ENCODE data around the gene PTPRD. TPM values are rescaled to one million over a fixed set of nuclear protein-coding genes. Genes with fewer than 3 reads are reported as not detected.

Gene PTPRD
- total RNA-seq, 1 experiment from 2014 or later, result 69.6 TPM

DNA sequence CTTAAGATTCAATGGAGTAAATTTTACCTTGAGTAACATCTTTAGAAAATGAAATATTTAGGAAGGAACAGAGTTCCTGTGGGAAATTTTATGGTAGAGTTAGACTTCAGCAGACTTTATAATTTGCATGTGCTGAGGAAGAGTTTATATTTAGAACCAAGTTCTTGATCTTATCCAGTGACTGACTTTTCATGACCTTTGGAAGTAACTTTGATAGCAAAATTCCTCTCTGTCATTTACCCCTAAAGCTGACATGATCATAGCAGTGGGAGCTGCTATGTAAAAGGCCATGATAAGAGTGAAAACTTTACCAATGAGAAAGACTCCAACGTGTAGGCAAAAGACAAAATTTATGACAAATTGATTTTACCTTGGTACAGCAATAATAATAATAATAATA, 1741.4 kb downstream of the PTPRD start:
- no peak for DNase-seq (ENCODE audit: low spot score)
- CTCF ChIA-PET, result interaction anchor here (1.1 kb wide), 1 partner anchor 24 kb away, joined by 5 read pairs; no protein-coding TSS in a partner anchor
- peaks cover 17% of the 10 kb centered on the region for H3K4me1 Mint-ChIP-seq

DNA sequence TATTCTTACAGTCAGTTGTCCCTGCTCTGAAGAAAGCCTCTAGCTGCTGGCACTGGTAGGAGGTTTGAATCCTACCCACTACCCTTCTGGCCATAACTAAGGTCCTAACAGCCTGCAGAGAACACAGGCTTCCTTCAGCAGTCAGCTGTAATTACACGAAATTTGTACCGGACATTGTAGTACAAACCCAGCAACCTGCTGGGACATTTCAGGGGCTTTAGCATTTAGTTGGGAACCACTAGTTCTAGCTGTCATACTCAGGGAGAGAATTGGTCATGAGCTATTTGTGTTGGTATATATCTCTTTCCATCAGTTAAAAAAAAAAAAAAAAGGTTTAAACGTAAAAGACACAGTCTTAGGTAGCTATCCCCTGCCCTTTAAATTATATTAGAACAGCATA, 1743.0 kb downstream of the PTPRD start:
- Mint-ChIP-seq H3K4me1 (peaks cover 9% of the 10 kb centered on the region), H3K27ac (no peak overlapping the region), H3K9me3 (no peaks in the 10 kb centered on the region), H3K36me3 (no peaks in the 10 kb centered on the region), H3K27me3 (ENCODE audit: low read depth) (no peaks in the 10 kb centered on the region), H3K4me3 (no peak overlapping the region)
- POLR2A ChIA-PET, result interaction anchor here (0.6 to 0.7 kb wide), 3 partner anchors 61 to 828 kb away, joined by 3 read pairs; no protein-coding TSS in a partner anchor
- no peak for TF ChIP-seq JAZF1 (CRISPR knock-in tag; IDR thresholded peaks at IDR 0.05)
- no peak for TF ChIP-seq ELF4 (CRISPR knock-in tag; IDR thresholded peaks at IDR 0.05; ENCODE audit: low read depth)
- no peak for TF ChIP-seq ZNF219 (CRISPR knock-in tag; IDR thresholded peaks at IDR 0.05; ENCODE audit: borderline replicate concordance)
- no peak for TF ChIP-seq NR3C1 (CRISPR knock-in tag; conservative IDR thresholded peaks at IDR 0.05; ENCODE audit: low read depth)
- TF ChIP-seq FOXP1 (CRISPR knock-in tag; IDR thresholded peaks at IDR 0.05; ENCODE audit: borderline replicate concordance), result no peak
- TF ChIP-seq, protein P1, sequence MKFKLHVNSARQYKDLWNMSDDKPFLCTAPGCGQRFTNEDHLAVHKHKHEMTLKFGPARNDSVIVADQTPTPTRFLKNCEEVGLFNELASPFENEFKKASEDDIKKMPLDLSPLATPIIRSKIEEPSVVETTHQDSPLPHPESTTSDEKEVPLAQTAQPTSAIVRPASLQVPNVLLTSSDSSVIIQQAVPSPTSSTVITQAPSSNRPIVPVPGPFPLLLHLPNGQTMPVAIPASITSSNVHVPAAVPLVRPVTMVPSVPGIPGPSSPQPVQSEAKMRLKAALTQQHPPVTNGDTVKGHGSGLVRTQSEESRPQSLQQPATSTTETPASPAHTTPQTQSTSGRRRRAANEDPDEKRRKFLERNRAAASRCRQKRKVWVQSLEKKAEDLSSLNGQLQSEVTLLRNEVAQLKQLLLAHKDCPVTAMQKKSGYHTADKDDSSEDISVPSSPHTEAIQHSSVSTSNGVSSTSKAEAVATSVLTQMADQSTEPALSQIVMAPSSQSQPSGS (CRISPR knock-in tag; IDR thresholded peaks at IDR 0.05; ENCODE audit: borderline replicate concordance, low read depth), result no peak
- TF ChIP-seq JUN (CRISPR knock-in tag; IDR thresholded peaks at IDR 0.05), result no peak
- TF ChIP-seq ESRRA (CRISPR knock-in tag; IDR thresholded peaks at IDR 0.05; ENCODE audit: borderline replicate concordance), result no peak
- TF ChIP-seq FOXK1 (CRISPR knock-in tag; IDR thresholded peaks at IDR 0.05), result no peak
- TF ChIP-seq PRRX2 (CRISPR knock-in tag; IDR thresholded peaks at IDR 0.05), result no peak
- TF ChIP-seq SOX15 (CRISPR knock-in tag; IDR thresholded peaks at IDR 0.05), result no peak
- TF ChIP-seq RORB (CRISPR knock-in tag; IDR thresholded peaks at IDR 0.05), result no peak
- TF ChIP-seq, protein P2, sequence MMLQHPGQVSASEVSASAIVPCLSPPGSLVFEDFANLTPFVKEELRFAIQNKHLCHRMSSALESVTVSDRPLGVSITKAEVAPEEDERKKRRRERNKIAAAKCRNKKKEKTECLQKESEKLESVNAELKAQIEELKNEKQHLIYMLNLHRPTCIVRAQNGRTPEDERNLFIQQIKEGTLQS (CRISPR knock-in tag; conservative IDR thresholded peaks at IDR 0.05), result no peak
- no peak for ATAC-seq
- no peak for DNase-seq (ENCODE audit: low spot score)
- CTCF ChIA-PET, result interaction anchor here (0.6 to 1.3 kb wide), 2 partner anchors 13 to 135 kb away, joined by 3 read pairs; no protein-coding TSS in a partner anchor

More for the DNA sequence above, 1741.4 kb downstream of the PTPRD start:
- no peak overlapping the region for H3K27ac Mint-ChIP-seq
- H3K9me3 Mint-ChIP-seq, result no peaks in the 10 kb centered on the region
- ATAC-seq, result no peak
- no peaks in the 10 kb centered on the region for H3K36me3 Mint-ChIP-seq
- no peak for TF ChIP-seq ZNF219 (CRISPR knock-in tag; IDR thresholded peaks at IDR 0.05; ENCODE audit: borderline replicate concordance)
- TF ChIP-seq TCF7 (CRISPR knock-in tag; IDR thresholded peaks at IDR 0.05; ENCODE audit: low read depth), result no peak
- POLR2A ChIA-PET, result no interaction called here
- H3K27me3 Mint-ChIP-seq (ENCODE audit: low read depth), result no peaks in the 10 kb centered on the region
- H3K4me3 Mint-ChIP-seq, result no peak overlapping the region

DNA sequence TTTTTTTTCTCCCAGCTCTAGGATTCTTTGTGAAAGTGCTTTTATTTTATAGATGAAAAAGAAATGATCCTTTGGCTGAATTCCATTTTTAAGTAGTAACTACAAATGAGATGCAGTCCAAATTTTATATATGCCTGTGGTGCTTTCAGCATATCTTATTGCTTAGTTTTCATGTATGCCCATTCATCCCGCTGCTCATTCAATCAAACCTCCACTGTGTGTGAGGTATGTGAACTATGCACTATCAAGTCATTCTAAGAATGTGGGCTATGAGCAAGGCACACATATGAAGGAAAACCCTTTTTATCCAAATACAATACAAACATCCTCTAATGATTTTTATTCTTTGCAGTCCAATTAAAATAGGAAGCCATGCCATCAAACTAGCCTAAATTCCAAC, 1744.2 kb downstream of the PTPRD start:
- H3K4me3 Mint-ChIP-seq, result no peak overlapping the region
- CTCF ChIA-PET, result no interaction called here
- no peak for DNase-seq (ENCODE audit: low spot score)
- H3K27ac Mint-ChIP-seq, result no peak overlapping the region
- no peaks in the 10 kb centered on the region for H3K27me3 Mint-ChIP-seq (ENCODE audit: low read depth)
- no peaks in the 10 kb centered on the region for H3K36me3 Mint-ChIP-seq
- H3K9me3 Mint-ChIP-seq, result no peaks in the 10 kb centered on the region
- POLR2A ChIA-PET, result no interaction called here
- ATAC-seq, result peak; percentile 76
- peaks cover 21% of the 10 kb centered on the region for H3K4me1 Mint-ChIP-seq
- TF ChIP-seq KAT7 (CRISPR knock-in tag; IDR thresholded peaks at IDR 0.05; ENCODE audit: borderline replicate concordance) (no peak), FOXP1 (CRISPR knock-in tag; IDR thresholded peaks at IDR 0.05; ENCODE audit: borderline replicate concordance) (no peak), GRHL2 (CRISPR knock-in tag; IDR thresholded peaks at IDR 0.05; ENCODE audit: insufficient replicate concordance, severe bottlenecking) (no peak)
- TF ChIP-seq, protein P3, sequence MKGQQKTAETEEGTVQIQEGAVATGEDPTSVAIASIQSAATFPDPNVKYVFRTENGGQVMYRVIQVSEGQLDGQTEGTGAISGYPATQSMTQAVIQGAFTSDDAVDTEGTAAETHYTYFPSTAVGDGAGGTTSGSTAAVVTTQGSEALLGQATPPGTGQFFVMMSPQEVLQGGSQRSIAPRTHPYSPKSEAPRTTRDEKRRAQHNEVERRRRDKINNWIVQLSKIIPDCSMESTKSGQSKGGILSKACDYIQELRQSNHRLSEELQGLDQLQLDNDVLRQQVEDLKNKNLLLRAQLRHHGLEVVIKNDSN (CRISPR knock-in tag; IDR thresholded peaks at IDR 0.05), result no peak
- TF ChIP-seq, protein P4, sequence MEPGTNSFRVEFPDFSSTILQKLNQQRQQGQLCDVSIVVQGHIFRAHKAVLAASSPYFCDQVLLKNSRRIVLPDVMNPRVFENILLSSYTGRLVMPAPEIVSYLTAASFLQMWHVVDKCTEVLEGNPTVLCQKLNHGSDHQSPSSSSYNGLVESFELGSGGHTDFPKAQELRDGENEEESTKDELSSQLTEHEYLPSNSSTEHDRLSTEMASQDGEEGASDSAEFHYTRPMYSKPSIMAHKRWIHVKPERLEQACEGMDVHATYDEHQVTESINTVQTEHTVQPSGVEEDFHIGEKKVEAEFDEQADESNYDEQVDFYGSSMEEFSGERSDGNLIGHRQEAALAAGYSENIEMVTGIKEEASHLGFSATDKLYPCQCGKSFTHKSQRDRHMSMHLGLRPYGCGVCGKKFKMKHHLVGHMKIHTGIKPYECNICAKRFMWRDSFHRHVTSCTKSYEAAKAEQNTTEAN (CRISPR knock-in tag; IDR thresholded peaks at IDR 0.05), result no peak
- TF ChIP-seq, protein P5, sequence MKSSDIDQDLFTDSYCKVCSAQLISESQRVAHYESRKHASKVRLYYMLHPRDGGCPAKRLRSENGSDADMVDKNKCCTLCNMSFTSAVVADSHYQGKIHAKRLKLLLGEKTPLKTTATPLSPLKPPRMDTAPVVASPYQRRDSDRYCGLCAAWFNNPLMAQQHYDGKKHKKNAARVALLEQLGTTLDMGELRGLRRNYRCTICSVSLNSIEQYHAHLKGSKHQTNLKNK (CRISPR knock-in tag; IDR thresholded peaks at IDR 0.05), result no peak
- TF ChIP-seq, protein P6, sequence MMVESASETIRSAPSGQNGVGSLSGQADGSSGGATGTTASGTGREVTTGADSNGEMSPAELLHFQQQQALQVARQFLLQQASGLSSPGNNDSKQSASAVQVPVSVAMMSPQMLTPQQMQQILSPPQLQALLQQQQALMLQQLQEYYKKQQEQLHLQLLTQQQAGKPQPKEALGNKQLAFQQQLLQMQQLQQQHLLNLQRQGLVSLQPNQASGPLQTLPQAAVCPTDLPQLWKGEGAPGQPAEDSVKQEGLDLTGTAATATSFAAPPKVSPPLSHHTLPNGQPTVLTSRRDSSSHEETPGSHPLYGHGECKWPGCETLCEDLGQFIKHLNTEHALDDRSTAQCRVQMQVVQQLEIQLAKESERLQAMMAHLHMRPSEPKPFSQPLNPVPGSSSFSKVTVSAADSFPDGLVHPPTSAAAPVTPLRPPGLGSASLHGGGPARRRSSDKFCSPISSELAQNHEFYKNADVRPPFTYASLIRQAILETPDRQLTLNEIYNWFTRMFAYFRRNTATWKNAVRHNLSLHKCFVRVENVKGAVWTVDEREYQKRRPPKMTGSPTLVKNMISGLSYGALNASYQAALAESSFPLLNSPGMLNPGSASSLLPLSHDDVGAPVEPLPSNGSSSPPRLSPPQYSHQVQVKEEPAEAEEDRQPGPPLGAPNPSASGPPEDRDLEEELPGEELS (CRISPR knock-in tag; IDR thresholded peaks at IDR 0.05), result no peak
- TF ChIP-seq, protein P7, sequence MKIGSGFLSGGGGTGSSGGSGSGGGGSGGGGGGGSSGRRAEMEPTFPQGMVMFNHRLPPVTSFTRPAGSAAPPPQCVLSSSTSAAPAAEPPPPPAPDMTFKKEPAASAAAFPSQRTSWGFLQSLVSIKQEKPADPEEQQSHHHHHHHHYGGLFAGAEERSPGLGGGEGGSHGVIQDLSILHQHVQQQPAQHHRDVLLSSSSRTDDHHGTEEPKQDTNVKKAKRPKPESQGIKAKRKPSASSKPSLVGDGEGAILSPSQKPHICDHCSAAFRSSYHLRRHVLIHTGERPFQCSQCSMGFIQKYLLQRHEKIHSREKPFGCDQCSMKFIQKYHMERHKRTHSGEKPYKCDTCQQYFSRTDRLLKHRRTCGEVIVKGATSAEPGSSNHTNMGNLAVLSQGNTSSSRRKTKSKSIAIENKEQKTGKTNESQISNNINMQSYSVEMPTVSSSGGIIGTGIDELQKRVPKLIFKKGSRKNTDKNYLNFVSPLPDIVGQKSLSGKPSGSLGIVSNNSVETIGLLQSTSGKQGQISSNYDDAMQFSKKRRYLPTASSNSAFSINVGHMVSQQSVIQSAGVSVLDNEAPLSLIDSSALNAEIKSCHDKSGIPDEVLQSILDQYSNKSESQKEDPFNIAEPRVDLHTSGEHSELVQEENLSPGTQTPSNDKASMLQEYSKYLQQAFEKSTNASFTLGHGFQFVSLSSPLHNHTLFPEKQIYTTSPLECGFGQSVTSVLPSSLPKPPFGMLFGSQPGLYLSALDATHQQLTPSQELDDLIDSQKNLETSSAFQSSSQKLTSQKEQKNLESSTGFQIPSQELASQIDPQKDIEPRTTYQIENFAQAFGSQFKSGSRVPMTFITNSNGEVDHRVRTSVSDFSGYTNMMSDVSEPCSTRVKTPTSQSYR (CRISPR knock-in tag; IDR thresholded peaks at IDR 0.05), result no peak
